NT2/D1 (cell line): ENCODE data around the gene AIFM1.

Experiments
- SUZ12 ChIP-seq: IDR thresholded peaks from 2 replicates; pipeline ENCODE4 v1.6.1; 2011; ENCODE audit not compliant: insufficient read length, insufficient read depth; ENCODE audit errors: extremely low read depth
- YY1 ChIP-seq: IDR thresholded peaks from 2 replicates; pipeline ENCODE4 v1.6.1; 2011; ENCODE audit not compliant: insufficient read length, insufficient read depth
- ZNF274 ChIP-seq: IDR thresholded peaks from 2 replicates; pipeline ENCODE4 v1.6.1; 2011; ENCODE audit warnings: mild to moderate bottlenecking, low read depth, low read length

DNA sequence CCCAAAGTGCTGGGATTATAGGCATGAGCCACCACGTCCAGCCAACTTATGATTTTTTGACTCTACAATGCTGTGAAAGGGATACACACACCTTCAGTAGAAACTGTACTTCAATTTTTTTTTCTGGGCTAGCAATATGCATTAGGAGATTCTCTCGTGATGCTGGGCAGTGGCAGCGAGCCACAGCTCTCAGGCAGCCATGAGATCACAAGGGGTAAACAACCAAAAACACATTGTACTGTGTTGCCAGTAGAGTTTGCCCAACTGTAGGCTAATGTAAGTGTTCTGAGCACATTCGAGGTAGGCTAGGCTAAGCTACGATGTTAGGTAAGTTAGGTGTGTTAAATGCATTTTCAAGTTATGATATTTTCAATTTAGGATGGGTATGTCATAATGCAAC lies 31.8 kb upstream of the AIFM1 start:
- TF ChIP-seq YY1 (no peak), SUZ12 (no peak), ZNF274 (no peak)
